ENCODE results near the gene AGBL1. TPM values are rescaled to one million over a fixed set of nuclear protein-coding genes. Genes with fewer than 3 reads are reported as not detected.

AGBL1 gene
- total RNA-seq, result 1.2 TPM

GRCh38 chr15:86079508-86080266, at the start of gene AGBL1:
TSS of gene AGBL1 (plus strand) at chr15:86079871.
- DNase-seq (ENCODE audit: low spot score in 2 of 2), result no peak
- FAIRE-seq, result no peak

DNA sequence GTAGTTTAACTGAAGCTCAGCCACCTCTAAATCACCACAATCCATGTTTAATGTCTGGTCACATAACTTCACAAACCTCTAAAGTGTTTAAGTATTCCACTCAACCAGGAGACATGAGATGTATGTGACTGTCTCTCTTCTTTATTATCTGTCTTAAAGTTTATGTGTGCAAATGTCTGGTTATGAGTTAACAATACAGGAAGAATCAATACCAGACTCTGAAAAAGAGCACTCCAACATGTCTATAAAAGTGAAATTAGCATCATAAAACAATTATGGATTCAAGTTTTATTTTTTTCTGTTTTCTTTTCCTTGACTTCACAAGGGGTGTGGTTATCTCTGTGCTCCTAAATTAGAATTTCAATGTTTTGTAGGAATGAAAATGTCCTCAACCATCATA, 44.8 kb upstream of the AGBL1 start:
- DNase-seq (ENCODE audit: low spot score in 2 of 2) (no peak), FAIRE-seq (no peak)

GRCh38 chr15:86036243-86036642, 43.4 kb upstream of the AGBL1 start:
- DNase-seq (ENCODE audit: low spot score in 2 of 2), result no peak
- no peak for FAIRE-seq

GRCh38 chr15:86038491-86038890, 41.2 kb upstream of the AGBL1 start:
- no peak for DNase-seq (ENCODE audit: low spot score in 2 of 2)
- FAIRE-seq, result no peak

GRCh38 chr15:86040356-86041033, 39.2 kb upstream of the AGBL1 start:
- no peak for DNase-seq (ENCODE audit: low spot score in 2 of 2)

GRCh38 chr15:86041399-86041798, 38.3 kb upstream of the AGBL1 start:
- DNase-seq (ENCODE audit: low spot score in 2 of 2) (no peak), FAIRE-seq (no peak)

More at GRCh38 chr15:86040356-86041033, 39.2 kb upstream of the AGBL1 start:
- no peak for FAIRE-seq

GRCh38 chr15:86042226-86042625, 37.4 kb upstream of the AGBL1 start:
- DNase-seq (ENCODE audit: low spot score in 2 of 2), result no peak
- no peak for FAIRE-seq

GRCh38 chr15:86044981-86045380, 34.7 kb upstream of the AGBL1 start:
- FAIRE-seq (no peak), DNase-seq (ENCODE audit: low spot score in 2 of 2) (no peak)

DNA sequence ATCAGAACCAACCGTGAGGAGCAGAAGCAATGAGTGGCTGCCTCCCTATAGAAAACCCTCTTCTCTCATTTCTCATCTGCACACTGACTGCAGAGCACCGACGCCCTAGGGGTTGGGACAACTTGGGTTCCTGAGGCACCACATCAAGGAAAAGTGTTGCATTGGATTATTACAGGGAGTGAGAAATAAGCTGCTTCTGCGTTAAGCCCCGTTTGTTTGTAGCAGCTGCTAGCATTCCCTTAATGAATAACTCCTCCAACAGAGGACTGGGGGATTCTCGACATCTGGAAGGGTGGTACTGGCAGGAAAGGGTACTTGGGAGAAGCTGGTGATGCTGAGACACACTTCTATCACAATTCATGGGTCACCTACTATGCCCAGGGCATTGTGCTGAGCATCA, 25.3 kb upstream of the AGBL1 start:
- FAIRE-seq (no peak), DNase-seq (ENCODE audit: low spot score in 2 of 2) (no peak)

DNA sequence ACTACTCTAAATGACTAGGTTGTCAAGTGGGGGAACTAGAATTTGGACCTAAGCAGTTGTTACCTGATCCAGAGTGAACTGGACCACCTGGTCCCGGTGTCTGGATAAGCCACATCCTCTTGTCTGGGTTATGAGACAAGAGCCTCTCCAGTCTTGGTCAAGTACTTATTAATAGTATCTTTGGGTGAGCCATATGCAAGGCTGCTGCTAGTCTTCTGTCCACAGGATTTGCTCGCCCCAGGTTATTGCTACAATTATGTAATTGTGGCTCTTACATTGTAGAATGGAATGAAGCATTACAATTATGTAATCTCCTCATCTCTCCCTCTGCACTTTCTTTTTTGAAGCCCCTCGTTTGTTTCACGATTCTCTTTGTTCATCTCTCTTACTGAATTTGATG, 24.0 kb upstream of the AGBL1 start:
- DNase-seq (ENCODE audit: low spot score in 2 of 2) (no peak), FAIRE-seq (no peak)

GRCh38 chr15:86059851-86060250, 19.8 kb upstream of the AGBL1 start:
- DNase-seq (ENCODE audit: low spot score in 2 of 2), result no peak
- no peak for FAIRE-seq

DNA sequence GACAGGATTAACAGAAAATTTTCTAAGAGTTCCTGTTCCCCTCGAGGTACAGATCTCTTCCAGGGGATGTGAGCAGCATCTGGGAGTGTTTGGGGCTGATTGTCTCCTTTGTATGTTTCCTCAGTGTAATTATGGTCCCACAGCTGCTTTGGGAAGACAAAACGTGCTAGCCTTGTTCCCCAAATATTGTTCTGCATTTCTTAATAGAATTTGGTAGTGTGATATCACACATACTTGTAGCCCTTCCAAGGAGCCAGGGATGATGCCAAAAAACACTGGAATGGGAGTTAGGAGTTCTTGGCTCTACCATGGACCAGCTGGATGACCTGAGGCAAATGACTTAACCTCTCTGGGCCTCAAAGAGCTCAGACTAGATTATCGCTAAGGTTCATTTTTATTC, 19.0 kb upstream of the AGBL1 start:
- no peak for DNase-seq (ENCODE audit: low spot score in 2 of 2)
- no peak for FAIRE-seq

DNA sequence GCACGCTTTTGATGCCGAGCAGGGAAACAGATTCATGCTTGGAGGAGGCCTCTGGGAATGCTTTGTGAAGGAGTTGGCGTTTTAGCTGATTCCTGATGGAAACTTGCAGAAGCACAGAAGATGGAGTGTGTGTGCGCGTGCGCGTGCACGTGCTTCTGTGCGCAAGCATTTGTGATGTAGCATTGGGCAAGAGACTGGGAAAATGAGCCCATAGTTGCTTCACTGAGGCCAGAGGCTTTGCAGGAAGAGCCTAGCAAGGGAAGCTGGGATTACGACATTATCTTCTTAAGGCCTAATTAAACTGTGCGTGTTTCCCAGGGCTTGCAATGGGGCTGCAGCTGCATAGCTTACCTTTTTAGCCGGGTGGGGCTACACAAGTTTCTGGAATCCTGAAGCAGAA, 18.1 kb upstream of the AGBL1 start:
- no peak for DNase-seq (ENCODE audit: low spot score in 2 of 2)

GRCh38 chr15:86062646-86063243, 16.9 kb upstream of the AGBL1 start:
- FAIRE-seq (no peak), DNase-seq (ENCODE audit: low spot score in 2 of 2) (no peak)

More for the DNA sequence above, 18.1 kb upstream of the AGBL1 start:
- no peak for FAIRE-seq

DNA sequence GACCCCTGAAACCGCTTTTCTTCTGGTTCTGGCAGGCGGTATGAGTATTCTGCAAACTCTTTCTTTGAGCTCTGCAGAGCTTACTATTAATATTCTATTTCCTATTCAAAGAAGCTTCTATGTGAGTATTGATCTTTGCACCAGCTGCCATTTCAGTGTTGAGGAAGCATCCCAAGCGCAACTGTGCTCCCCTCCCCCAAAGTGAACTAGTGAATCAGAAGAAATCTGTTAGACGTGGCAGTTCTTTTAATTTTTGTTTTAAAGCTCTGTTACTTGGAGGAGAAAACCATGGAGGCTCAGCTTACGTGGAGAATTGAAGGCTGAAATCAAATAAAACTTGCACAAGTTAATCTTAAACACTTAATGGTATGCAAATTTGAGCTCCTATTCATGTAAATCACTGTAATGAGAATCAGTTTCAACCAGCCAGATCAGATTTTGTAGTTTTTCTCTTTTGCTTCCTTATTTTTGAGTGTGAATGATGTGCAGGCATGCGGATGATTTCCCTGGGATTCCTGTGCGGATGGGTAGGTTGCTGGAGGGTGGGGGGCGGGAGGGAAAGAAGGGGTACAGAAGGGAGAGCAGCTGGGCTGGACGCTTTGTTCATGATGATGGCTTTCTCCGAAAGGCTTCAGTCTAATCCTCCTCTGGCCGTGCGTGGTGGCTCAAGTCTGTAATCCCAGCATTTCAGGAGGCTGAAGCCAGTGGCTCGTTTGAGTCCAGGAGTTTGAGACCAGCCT, 16.1 kb upstream of the AGBL1 start:
- no peak for FAIRE-seq
- no peak for DNase-seq (ENCODE audit: low spot score in 2 of 2)

DNA sequence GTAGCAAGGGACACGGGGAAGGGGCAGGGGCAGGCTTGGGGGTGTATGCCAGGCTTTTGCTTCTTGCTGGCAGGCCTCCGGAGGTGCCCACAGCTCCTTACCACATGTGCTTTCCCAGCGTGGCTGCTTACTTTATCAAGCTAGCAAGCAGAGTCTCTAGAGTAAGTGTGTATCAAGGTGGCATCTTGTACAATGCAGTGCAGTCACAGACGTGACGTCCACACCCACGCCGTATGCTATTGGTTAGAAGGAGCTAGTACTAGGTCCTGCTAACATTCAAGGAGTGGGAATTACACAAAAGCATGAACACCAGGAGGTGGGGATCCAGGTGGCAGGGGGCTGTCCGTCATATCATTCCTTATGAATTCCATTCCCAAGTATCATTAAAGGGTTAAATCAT, 15.3 kb upstream of the AGBL1 start:
- FAIRE-seq, result no peak
- no peak for DNase-seq (ENCODE audit: low spot score in 2 of 2)

GRCh38 chr15:86066174-86066834, 13.4 kb upstream of the AGBL1 start:
- FAIRE-seq, result no peak
- no peak for DNase-seq (ENCODE audit: low spot score in 2 of 2)

- no peak for FAIRE-seq
- DNase-seq (ENCODE audit: low spot score in 2 of 2), result no peak
Measured at GRCh38 chr15:86073281-86073680, 6.4 kb upstream of the AGBL1 start.

DNA sequence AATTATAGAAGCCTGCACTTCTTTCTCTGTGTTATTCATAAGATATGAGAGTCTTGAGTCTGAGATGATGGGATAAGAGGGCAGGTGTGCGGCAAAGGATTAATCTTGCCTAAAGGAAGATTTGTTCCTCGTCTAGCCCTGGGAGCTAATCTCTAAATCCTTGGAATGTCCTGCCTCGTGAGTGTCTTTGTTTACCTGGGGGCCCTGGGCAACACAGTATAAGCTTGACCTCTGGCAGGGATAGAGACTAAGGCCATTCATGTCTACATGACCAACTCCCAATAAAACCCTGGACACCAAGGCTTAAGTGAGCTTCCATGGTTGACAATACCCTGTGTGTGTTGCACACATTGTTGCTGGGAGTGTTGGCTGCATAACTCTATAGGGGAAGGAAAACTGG, 3.2 kb upstream of the AGBL1 start:
- DNase-seq (ENCODE audit: low spot score in 2 of 2) (no peak), FAIRE-seq (no peak)

DNA sequence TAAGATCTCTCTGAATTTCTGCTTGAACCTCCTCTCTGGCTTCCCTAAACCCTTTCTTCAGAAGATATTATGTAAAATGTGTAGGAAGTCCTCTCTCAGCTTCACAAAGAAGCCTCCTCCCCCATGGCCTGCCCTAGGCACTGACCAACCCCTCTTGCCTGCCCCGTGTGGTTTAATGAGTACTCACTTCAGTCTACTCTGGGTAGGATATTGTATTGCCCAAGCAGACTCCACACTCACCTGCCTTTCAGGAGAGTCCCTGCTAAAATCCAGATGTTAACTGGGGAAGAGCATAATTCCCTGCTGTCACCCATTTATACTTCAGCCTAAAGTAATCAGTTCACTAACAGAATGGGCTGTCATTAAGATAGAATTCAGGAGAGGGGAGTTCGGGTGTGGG, 2.6 kb upstream of the AGBL1 start:
- no peak for DNase-seq (ENCODE audit: low spot score in 2 of 2)
- FAIRE-seq, result no peak

DNA sequence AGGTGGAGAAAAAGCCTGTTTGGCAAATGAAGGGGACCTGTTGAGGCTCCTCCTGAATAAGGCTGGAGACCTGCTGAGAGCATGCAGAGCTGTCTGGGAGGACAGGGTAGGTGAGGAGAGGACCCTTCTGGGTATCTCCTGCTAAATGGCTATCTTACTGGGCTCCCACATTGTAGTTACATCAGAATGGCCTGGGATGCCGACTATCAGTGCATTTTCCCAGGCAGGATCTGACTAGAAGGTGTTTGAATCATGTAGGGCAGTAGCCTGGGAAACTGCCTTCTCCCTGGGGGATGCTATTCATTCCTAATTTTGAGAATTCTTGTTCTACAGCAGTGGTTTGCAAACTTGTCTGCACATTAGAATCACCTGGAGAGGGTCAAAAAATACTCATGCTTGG, 631 bp downstream of the AGBL1 start:
- DNase-seq (ENCODE audit: low spot score in 2 of 2) (no peak), FAIRE-seq (no peak)

Data from frontal cortex (tissue), 4 donors.